GM19455 (cell line): ENCODE results near the gene ZNF783.
"Not testable (repeated sequence)": the region's sequence is repeated elsewhere in the genome, so short reads cannot be mapped to it uniquely, and the experiment has no call there.

Experiments used
- ATAC-seq: cut with Tn5 transposase; IDR thresholded peaks from one replicate; pipeline ENCODE4 v1.9.1; 2021; ENCODE audit not compliant: unreplicated experiment

ZNF783 gene

DNA sequence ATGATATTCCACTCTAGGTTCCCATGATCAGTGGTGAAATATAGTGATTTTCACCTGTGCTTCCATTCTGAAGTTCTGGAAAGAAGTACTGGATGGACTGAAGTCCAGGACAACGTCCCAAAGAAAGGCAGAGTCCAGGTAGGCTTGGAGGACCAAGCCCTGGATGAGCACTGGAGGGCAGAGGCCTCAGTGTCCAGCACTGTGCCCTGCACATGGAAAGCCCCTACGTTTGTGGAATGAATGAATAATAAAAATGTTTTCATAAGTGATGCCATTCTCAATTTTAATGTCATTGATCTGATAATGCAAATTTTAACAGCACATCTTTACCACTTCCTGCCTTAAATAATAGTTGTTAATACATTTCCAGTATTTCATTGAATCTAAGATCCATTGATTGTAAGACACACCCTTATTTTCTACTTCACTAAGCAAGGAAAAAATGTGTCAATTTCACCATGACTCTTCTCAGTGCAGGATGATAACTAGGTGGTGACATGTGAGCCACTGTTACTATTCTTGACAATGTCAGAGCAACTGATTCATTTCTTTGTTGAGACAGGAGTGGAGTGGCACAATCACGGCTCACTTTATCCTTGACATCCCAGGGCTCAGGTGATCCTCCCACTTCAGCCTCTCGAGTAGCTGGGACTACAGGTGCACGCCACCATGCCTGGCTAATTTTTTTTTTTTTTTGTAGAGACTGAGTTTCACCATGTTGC is 35.2 kb downstream of the ZNF783 start:
- ATAC-seq: no peak

DNA sequence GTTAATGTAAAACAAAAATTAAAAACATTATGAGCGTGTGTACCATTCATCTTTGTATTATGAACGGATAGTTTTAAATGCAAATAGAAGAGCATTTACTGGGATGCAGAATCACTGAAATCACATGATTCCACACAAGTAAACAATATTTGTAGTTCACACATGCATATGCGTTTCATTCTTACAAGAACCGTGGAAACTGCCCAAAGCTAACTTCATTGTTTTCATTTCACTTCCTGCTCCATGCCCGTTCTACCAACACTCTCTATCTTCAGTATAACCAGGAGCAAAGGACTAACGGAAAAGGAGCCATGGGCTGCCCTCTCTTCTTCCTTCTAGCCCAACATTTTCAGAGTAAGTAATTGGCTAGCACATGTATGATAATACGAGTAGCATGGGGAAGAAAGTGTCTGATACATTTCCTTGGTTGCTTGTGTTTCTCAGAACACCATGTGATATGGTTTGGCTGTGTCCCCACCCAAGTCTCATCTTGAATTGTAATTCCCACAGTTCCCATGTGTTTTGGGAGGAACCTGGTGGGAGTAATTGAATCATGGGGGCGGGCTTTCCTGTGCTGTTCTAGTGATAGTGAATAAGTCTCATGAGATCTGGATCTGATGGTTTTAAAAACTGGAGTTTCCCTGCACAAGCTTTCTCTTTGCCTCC is 38.8 kb downstream of the ZNF783 start:
- no peak for ATAC-seq

DNA sequence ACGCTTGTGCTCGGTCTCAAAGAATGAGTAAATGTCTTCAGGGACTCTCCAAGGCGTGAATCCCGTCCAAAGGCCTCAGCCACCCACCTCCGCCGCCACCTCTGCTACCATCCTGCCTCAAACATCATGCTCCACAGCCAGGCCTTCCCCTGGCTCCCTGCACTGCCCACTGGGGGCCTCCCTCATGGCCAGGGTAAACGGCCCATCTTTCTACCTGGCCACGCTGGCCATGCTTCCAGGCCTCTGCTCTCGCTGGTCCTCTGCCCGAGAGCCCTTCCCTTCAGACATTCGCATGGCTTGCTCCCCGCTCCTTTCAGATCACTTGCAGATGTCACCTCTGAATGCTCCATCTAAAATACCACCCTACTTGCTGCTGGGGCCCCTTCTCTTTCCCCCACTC is 40.2 kb downstream of the ZNF783 start:
- no peak for ATAC-seq

DNA sequence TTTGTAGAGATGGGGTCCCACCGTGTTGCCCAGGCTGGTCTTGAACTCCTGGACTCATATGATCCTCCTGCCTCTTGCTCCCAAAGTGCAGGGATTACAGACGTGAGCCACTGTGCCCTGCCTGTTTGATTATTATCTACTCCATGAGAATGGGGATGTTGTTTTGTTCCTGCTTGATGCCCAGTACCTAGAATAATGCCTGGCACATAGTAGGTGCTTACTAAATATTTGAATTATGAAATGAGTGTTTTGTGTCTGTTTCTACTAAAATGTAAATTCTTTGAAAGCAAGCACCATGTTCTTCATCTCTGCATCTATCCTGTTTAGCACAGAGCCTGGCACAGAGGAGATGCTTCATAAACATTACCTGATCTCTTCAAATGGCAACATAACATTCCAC is 40.9 kb downstream of the ZNF783 start:
- no peak for ATAC-seq

DNA sequence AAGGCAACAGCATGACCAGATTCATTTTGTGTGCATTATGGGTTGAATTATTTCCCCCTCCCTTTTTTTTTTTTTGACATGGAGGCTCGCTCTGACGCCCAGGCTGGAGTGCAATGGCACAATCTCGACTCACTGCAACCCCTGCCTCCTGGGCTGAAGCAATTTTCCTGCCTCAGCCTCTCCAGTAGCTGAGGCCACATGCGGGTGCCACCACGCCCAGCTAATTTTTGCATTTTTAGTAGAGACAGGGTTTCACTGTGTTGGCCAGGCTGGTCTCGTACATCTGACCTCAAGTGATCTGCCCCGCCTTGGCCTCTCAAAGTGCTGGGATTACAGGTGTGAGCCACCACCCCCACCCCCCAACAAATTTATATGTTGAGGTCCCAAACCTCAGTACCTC is 42.0 kb downstream of the ZNF783 start:
- no peak for ATAC-seq

DNA sequence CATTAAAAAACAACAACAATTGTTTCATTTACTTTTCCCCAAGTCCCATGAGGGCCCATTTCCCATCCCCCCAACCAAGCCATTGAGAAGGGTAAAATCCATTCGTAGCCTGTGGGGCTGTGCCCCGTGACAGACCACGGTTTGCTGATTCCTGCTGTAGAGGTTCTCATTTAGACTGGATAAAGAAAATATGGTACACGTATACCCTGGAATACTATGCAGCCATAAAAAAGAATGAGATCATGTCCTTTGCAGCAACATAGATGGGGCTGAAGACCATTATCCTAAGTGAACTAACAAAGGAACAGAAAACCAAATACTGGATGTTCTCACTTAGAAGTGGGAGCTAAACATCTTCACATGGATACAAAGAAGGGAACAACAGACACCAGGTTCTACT is 44.9 kb downstream of the ZNF783 start:
- no peak for ATAC-seq

DNA sequence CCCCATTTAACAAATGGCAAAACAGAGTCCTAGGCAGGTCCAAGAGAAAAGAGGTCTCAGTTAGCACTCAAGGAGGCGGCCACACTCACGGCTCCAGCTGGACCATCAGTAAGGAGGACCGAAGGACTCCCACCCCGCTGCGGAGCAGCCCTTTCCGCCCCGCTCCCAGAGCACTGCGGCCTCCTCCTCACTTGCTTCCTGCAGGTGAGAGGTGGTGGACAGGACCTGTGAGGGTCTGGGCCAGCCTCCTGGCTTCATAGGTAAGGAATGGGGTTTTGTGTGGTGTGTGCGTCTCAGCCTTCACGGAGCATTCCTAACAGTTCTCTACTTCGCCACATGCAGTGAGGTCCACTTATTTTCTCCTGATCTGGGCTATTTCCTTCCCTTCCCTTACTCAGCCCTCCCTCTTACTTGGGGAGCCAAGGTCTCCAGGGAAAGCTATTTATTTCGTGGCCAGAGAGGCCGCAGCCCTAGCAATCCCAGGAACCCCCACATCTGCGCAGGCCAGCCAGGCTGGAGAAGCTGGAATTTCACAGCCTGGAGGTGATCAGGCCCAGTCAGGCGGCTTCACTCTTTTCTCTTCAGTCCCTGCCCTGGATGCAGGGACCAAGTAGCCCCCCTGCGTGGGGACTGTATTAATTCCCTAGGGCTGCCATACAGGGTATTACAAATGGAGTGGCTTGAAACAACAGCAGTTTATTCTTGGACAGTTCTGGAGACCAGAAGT is 45.9 kb downstream of the ZNF783 start:
- no peak for ATAC-seq

DNA sequence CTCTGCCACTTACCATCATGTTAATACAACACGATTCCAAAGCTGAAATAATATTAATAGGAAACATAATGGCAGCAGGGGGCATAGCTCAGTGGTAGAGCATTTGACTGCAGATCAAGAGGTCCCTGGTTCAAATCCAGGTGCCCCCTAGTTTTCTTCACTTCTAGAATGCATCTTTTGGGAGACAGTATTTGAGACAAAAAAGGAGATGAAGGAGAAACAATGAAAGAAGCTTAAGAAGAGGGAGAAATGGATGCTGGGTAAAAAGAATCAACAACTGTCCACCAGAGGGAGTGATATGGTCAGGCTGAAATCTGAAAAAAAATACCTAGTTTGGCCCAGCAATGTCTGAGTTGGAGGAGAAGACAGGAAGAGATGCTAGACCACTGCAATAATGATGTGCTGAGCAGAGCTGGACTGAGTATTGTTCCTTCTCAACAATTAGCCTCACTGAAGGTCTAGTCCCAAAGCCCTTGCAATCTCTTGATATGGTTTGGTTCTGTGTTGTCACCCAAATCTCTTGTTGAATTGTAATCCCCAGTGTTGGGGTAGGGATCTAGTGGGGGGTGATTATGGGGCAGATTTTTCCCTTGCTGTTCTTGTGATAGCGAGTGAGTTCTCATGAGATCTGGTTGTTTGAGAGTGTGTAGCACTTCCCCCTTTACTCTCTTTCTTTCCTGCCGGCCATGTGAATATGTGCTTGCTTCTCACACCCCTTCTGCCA is 48.3 kb downstream of the ZNF783 start:
- no peak for ATAC-seq

DNA sequence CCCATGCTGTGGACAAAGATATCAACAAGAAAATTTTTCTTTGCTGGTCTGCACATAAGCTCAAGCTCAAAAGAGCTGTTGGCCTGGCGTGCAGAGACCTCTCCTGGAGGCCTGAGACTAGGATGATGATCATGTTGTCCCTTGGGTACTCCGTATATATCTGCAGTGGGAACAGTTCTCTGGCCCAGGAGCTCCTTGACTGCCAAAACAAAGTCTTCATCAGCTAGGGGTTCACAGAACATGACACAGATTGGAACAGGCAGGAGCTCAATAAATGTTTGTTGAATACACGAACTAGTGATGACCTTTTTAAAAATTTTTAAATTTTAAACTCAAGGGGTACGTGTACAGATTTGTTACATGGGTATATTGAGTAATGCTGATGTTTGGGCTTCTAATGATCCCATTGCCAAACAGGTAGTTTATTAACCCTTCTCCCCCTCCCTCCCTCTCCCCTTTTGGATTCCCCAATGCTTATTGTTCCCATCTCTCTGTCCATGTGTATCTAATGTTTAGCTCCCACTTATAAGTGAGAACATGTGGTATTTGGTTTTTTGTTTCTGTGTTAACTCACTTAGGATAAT is 49.1 kb downstream of the ZNF783 start:
- no peak for ATAC-seq

DNA sequence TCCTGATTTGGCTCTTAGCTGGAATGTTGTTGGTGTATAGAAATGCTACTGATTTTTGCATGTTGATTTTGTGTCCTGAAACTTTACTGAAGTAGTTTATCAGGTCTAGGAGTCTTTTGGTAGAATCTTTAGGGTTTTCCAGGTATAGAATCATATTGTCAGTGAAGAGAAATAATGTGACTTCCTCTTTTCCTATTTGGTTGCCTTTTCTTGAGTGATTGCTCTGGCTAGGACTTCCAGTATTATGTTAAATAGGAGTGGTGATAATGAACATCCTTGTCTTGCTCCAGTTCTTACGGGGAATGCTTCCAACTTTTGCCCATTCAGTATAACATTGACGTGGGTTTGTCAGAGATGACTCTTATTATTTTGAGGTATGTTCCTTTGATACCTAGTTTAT is 52.0 kb downstream of the ZNF783 start:
- ATAC-seq: no peak

DNA sequence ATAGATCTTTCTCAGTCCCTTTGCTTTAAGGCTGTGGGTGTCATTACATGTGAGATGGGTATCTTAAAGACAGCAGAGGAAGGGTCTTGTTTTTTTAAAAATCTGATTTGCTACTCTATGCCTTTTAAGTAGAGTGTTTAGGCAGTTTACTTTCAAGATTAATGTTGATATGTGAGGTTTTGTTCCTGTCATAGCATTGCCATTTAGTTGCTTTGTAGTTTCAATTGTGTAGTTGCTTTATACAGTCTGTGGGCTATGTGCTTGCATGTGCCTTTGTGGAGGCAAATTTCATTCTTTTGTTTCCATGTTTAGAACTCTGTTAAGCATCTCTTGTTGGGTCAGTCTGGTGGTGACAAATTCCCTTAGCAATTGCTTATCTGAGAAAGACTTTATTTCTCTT is 54.6 kb downstream of the ZNF783 start:
- ATAC-seq: no peak

DNA sequence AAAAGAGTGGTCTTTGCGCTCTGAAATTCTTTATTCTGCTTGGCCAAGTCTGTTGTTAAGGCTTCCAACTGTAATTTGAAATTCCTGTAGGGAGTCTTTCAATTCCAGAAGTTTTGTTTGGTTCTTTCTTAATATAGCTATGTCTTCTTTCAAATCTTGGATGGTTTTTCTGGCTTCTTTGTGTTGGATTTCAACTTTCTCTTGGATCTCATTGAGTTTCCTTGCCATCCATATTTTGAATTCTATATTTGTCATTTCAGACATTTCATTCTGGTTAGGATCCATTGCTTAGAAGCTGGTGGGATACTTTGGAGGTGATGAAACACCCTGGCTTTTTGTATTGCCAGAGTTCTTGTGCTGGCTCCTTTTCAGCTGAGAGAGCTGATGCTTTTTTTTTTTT is 55.5 kb downstream of the ZNF783 start:
- no peak for ATAC-seq

DNA sequence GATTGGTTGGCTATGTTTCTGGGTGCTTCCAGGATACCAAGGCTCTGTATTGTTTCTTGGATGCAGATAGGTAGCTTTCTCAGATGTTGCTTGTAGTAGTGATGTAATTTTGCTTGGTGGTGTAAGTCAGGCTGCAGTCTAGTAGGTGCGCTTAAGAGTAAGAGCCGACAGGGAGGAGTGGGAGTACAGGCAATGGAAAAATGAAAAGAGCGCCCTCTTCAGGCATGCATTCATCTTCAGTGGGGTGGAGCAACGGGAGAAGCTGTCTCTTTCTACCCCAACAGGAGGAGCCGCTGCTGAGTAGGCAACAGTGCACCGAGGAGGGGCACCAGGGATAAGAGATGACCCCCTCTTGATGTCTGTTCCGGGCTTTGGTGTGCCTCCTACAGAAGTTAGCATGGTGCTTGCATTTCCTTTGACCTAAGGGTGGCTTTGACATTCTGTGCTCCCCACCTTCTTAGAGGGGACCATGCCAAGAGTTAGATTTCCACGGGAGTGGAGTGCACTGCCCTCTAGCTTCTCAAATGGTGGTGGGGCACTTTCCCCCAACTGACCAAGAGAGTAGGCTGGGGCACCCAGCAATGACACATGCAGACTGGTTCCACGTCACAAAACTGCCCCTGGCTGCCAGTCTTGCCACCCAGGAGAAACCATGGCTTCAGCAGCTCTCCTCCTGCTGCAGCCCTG is 56.1 kb downstream of the ZNF783 start:
- no peak for ATAC-seq

DNA sequence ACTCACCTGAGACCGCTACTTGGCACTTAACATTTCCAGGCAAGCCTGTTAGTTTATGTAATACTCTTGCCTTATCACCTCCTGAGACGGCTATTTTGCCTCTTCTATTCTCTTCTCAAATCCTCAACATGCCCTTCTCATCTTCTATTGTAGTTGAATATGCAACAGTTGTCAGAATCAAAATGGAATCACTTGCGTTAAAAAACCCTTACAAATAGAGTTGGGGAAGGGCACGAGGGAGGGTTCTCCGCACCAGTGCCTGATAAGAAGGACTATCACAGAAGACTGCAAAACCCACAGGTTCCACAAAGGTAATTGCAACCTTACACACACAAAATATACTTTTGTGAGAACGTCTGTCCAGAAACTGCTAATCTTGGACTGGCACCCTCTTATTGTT is 57.4 kb downstream of the ZNF783 start:
- no peak for ATAC-seq

DNA sequence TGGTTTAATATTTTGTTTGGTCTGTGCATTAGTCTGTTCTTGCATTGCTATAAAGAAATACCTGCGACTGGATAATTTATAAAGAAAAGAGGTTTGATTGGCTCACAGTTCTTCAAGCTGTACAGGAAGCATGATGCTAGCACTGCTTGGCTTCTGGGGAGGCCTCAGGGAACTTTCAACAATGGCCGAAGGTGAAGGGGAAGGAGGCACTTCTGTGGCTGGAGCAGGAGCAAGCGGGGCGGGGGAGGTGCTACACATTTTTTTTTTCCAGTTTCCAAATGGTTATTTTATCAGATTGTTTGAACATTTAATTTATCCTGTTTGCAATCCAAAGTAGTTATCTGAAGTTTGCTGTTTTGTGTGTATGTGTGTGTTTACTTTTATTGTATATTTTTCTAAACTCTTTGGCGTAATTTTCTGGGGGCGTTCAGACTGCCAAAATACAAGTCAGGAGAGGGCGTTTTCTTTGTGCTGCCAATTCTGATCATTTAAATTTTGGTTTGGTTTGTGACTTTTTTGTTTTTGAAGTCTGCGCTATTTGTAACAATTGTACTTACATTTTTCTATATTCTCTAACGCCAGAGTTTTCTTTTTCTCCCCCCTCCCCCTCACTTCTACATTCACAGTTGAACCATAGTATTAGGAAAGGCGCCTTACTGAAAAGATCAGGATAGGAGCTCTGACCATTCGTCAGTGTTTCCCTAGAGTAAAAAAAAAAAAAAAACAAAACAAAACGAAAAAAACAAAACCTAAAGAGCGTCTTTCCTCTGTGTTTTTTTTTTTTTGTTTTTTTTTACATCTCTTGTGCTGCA is 58.5 kb downstream of the ZNF783 start:
- ATAC-seq: no peak

DNA sequence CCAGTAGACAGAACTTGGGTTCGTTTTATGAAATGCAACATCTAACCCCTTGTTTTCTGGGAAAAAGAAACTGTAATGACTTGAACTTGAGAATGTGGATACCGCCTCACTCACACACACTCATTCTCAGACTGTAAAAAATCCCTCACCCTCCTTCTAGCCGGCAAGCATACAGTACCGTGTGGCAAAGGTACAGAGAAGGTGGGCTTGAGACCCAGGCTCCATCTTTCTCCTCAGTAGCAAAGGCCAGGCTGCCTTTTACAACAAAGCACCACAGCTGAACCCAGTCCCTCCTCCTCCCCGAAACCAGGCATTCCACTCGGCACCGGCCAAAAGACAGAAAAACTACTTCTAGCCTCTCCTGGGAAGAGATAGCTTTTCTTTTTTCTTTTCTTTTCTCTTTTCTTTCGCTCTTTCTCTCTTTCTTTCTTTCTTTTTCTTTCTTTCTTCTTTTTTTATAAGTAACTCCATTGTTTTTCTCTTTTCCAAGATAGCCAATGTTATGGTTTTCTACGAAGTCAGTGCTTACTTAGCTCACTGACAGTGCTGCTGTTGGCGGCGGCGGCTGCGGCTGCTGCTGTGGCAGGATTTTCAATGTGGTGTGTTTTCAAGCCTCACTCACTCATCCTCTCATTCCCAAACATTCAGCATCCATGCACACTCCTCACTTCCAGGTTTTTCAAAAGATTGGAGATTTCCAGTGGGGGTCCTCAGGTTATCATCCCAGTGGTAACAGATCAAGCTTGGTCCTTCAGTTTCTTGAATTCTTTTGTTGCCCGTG is 59.3 kb downstream of the ZNF783 start:
- not testable (repeated sequence) for ATAC-seq

DNA sequence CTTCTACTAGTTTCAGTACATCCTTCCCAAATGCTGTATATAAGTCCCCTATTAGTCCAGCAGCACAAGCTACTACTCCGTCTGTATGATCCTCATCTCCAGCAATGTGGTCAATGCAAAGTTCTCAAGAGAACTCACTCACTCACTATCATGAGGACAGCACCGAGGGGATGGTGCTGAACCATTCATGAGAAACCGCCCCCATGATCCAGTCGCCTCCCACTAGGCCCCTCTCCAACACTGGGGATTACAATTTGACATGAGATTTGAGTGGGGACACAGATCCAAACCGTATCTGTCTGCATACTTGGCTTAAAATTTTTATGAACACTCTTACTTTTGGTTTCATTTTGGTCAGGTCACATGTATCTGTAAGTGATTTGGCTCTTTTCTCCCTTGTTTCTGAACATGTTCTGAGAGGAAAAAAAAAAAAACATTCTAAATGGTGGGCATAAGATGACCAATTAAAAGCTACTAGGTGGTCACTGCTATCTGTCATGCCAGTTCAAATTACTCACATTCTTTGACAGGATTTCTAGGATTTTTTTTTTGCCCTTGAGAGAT is 60.1 kb downstream of the ZNF783 start:
- no peak for ATAC-seq

DNA sequence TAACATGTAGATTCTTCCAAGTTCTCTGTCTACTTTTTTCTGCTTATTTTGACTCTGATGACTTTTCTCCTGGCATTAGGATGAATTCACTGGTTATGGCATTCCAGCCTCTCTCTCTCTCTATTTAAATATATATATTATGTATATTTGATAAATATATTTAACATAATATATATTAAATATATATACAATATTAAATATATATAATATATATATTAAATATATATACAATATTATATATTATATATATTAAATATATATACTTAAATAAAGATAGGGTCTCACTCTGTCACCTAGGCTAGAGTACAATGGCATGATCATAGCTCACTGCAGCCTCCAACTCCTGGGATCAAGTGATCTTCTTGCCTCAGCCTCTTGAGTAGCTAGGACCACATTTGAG is 60.7 kb downstream of the ZNF783 start:
- ATAC-seq: no peak

DNA sequence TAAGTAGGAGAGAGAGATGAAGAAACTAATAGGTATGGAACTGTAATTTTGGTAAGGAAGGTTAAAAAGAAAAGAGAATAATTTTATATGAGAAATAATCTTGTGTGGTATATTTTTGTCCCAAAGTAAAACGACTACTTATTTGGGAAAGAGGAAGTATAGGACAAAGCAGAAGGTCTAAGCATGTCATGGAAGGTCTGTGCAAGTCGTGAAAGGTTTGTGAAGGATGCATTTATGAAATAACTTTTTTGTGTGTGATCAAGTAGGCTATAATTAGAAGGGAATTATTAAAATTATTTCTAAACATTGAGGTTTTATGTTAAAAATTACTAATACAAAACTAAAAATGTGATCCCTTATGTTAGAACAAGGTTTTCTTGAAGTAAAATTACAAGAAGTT is 63.3 kb downstream of the ZNF783 start:
- no peak for ATAC-seq
